Spinal cord (tissue), 10 donors: ENCODE data around the gene PEDS1. TPM values are rescaled to one million over a fixed set of nuclear protein-coding genes. Genes with fewer than 3 reads are reported as not detected.
"Not testable (repeated sequence)": the region's sequence is repeated elsewhere in the genome, so short reads cannot be mapped to it uniquely, and the experiment has no call there.

Experiments used
- DNase-seq, 6 donors: peaks; one replicate each; pipeline versions ENCODE4 v3.0.0 to v3.0.0-alpha.2; 2013 to 2015; ENCODE audit warnings: low spot score in 6 of 6, low read depth in 4 of 6
- H3K27ac ChIP-seq: one replicate; pipeline ENCODE4 v1.5.1; 2013; ENCODE audit warnings: low read depth, low read length, control low read depth
- H3K27me3 ChIP-seq: one replicate; pipeline ENCODE4 v1.6.1; 2013; ENCODE audit warnings: low read length; ENCODE audit not compliant: control insufficient read depth, insufficient read depth
- H3K36me3 ChIP-seq: one replicate; pipeline ENCODE4 v1.6.1; 2013; ENCODE audit warnings: low read length; ENCODE audit not compliant: control insufficient read depth, insufficient read depth
- H3K4me1 ChIP-seq: one replicate; pipeline ENCODE4 v1.6.1; 2013; ENCODE audit warnings: low read length; ENCODE audit not compliant: control insufficient read depth, insufficient read depth
- H3K4me3 ChIP-seq: one replicate; pipeline ENCODE4 v1.5.1; 2013; ENCODE audit warnings: low read depth, low read length, control low read depth
- H3K9me3 ChIP-seq: one replicate; pipeline ENCODE4 v1.6.1; 2013; ENCODE audit warnings: low read length; ENCODE audit not compliant: control insufficient read depth, insufficient read depth
- WGBS: methylation state at CpG from one replicate; pipeline ENCODE4 v1.1.5; 2013; ENCODE audit warnings: missing lambda C conversion rate; ENCODE audit not compliant: insufficient coverage; 5-methylcytosine and 5-hydroxymethylcytosine counted together
- polyA plus RNA-seq, 2 donors: library from polyadenylated mRNA; unstranded; fragments of 120-200 nt; gene quantifications; one replicate each; pipeline ENCODE4 v1.2.1, GENCODE V29; 2013; ENCODE audit not compliant: insufficient read length in 2 of 2
- total RNA-seq, 2 donors: library from RNA; depleted of rRNA in 1 of 2; stranded (reverse); fragments of 120-200 nt in 1 of 2; fragments of >200 nt in 1 of 2; gene quantifications; one replicate each; pipeline versions ENCODE4 v1.2.3 to v1.2.4, GENCODE V29; 2013 to 2014
- donor health status: healthy.

PEDS1 gene
- total and polyA plus RNA-seq, 4 donors: 9.9 to 36.8 (median 32.9) TPM

DNA sequence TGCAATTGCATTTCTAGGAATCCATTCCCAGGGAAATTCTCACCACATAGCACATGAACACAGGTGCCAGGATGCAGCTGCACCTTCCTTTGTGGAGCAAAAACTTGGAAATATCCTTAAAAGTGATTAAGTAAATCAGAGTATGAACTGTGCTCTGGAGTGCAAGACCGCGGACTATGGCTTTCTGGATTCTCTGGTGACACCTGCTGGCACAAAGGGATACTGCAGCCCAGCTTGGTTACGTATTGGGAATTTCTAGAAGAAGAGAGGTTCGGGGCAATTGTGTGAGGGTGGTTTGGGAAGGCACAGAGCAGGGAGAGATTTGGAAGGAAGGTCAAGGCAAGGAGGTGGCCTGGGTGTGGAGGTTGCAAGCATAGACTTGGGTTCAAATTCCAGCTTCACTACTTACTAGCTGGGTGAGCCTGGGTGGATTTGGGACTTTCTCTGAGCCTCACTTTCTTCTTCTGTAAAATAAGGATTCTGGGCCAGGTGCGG, 15.9 kb upstream of the PEDS1 start:
- WGBS: 29% methylated on average over 5 of the region's 5 CpGs
- H3K36me3 ChIP-seq: no peaks in the 10 kb centered on the region
- H3K9me3 ChIP-seq: peaks cover 3% of the 10 kb centered on the region
- no peak overlapping the region for H3K27ac ChIP-seq
- H3K27me3 ChIP-seq: peaks cover 4% of the 10 kb centered on the region
- no peak overlapping the region for H3K4me3 ChIP-seq
- H3K4me1 ChIP-seq: peaks cover 29% of the 10 kb centered on the region
- peak in 2 of 6 donors; percentile 78 to 80 for DNase-seq

GRCh38 chr20:50165684-50166554, 12.4 kb upstream of the PEDS1 start:
- WGBS: 6% methylated on average over 17 of the region's 20 CpGs
- peak in 3 of 6 donors; percentile 80 to 97 (median 95) for DNase-seq
- Histone ChIP-seq H3K36me3 (no peaks in the 10 kb centered on the region), H3K27me3 (no peaks in the 10 kb centered on the region), H3K4me1 (peaks cover 13% of the 10 kb centered on the region), H3K9me3 (peaks cover 3% of the 10 kb centered on the region), H3K27ac (peak overlapping the region; percentile 82), H3K4me3 (peak overlapping the region; percentile 22)

GRCh38 chr20:50163570-50164317, 10.2 kb upstream of the PEDS1 start:
- 80% methylated on average over 8 of the region's 9 CpGs for WGBS
- peak in 1 of 6 donors; percentile 31 for DNase-seq
- Histone ChIP-seq H3K9me3 (no peaks in the 10 kb centered on the region), H3K36me3 (no peaks in the 10 kb centered on the region), H3K4me3 (no peak overlapping the region), H3K4me1 (peaks cover 13% of the 10 kb centered on the region), H3K27ac (no peak overlapping the region), H3K27me3 (no peaks in the 10 kb centered on the region)

- not testable (repeated sequence) for H3K4me1 ChIP-seq, DNase-seq, H3K27ac ChIP-seq, H3K4me3 ChIP-seq, H3K9me3 ChIP-seq, H3K27me3 ChIP-seq, H3K36me3 ChIP-seq
- 94% methylated on average over 5 of the region's 7 CpGs for WGBS
Observed at GRCh38 chr20:50161494-50161893, 8.0 kb upstream of the PEDS1 start.

DNA sequence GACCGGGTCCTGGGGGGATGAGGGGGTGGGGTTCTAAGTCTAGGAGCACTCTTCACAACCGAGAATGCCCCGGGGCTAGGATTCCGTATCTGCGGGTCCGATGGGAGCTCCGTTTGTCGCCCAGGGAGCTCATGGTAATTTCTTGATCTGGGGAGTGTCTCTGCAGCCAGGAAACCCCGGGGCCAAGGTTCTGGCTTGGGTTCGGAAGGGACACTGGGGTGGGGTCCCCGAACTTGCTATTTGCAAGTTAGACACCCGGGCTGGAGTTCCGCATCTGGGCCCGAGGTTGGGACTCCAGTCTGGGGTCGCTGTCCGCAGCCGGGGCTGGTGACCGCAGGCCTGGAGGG, 397 bp downstream of the PEDS1 start:
- H3K4me3 ChIP-seq: peak overlapping the region; percentile 89
- H3K4me1 ChIP-seq: peaks cover 28% of the 10 kb centered on the region
- H3K36me3 ChIP-seq: peaks cover 29% of the 10 kb centered on the region
- H3K27ac ChIP-seq: peak overlapping the region; percentile 40
- under 1% methylated on average over 18 of the region's 18 CpGs for WGBS
- no peaks in the 10 kb centered on the region for H3K27me3 ChIP-seq
- DNase-seq: peak in 1 of 6 donors; percentile 7
- H3K9me3 ChIP-seq: no peaks in the 10 kb centered on the region

DNA sequence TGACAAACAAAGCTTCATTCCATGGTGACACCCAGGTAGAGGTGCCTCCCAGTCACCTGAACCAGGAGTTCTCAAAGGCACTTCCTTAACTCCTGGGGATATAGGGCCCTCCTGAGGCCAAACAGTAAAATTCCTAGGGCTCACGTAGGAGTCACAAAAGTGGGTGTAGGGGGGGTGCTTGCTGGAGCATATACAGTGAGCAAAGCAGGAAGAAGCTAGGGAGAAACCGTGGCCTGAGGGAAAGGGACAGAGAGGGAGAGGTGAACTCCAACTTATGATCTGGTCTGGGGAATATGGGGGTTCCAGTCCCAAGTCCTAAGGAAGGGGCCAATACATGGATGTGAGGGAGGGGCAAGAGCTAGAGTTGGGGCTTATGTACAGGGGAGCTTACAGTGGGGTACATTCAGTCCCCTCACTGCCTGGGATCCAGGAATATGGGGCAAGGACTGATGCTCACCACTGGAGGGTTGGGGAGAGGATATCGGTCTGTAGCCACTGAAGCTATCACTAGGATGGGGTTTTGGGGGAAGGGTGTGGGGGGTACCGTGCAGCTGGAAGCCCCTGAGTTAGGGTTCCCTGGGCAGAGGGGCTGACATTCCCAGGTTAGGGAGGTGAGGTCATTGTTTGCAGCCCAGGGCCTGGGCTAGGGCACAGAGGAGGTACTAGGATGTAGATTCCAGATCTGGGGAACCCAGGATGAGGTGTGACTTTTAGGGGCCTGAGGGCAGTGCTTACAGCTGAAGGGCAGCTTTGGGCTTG, 950 bp downstream of the PEDS1 start:
- no peak overlapping the region for H3K27ac ChIP-seq
- H3K27me3 ChIP-seq: no peaks in the 10 kb centered on the region
- H3K4me1 ChIP-seq: peaks cover 28% of the 10 kb centered on the region
- DNase-seq: no peak
- peak overlapping the region; percentile 89 for H3K4me3 ChIP-seq
- no peaks in the 10 kb centered on the region for H3K9me3 ChIP-seq
- 56% methylated on average over 4 of the region's 4 CpGs for WGBS
- peaks cover 35% of the 10 kb centered on the region for H3K36me3 ChIP-seq

- no peak for DNase-seq
- no peak overlapping the region for H3K4me3 ChIP-seq
- peaks cover 38% of the 10 kb centered on the region for H3K36me3 ChIP-seq
- H3K27me3 ChIP-seq: no peaks in the 10 kb centered on the region
- 83% methylated on average over 4 of the region's 10 CpGs for WGBS
- H3K4me1 ChIP-seq: peaks cover 28% of the 10 kb centered on the region
- no peak overlapping the region for H3K27ac ChIP-seq
- no peaks in the 10 kb centered on the region for H3K9me3 ChIP-seq
Observed at GRCh38 chr20:50151034-50151743, 2.3 kb downstream of the PEDS1 start.

DNA sequence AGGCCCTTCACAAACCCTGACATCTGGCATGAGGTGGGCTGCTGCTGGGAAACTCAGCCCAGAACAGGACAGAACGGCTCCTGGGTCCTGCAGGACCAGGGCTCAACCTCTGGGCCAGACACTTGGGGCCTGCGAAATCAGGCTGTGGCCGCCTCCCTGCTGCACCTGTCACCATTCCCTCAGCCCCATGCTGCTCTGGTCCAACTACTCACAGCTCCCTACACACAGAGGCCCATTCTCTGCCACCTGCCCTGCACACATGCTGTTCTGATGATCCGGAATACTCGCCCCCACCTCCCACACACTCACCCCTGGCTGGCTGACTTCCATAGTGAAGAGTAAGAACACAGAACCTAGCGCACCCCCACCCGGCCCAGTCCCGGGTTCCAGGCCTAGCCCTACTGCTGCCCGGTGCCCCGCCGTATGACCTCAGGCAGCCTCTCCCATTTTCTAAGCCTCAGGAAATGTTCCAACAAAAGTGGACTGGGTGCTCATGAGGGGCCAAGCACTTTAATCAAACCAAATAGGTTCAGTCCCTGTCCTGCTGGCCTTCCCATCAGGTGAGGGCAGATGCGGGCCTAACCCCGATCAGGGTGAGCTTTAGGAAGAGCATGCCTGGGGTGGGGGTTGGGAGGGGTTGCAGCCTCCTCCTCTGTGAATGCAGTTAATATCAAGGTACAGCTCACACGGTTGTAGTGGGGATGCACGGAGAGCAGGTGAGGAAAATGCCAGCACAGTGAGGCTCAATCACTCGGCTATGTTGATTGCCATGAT, 3.9 kb downstream of the PEDS1 start:
- peaks cover 28% of the 10 kb centered on the region for H3K4me1 ChIP-seq

More for the DNA sequence above, 3.9 kb downstream of the PEDS1 start:
- Histone ChIP-seq H3K27me3 (no peaks in the 10 kb centered on the region), H3K27ac (no peak overlapping the region), H3K36me3 (peaks cover 41% of the 10 kb centered on the region), H3K4me3 (no peak overlapping the region), H3K9me3 (no peaks in the 10 kb centered on the region)
- 82% methylated on average over 14 of the region's 16 CpGs for WGBS
- DNase-seq: no peak
